Islet of Langerhans (tissue), 1 donor: Measurements from ENCODE around the gene PROKR2.

Experiments used
- FAIRE-seq: peaks from one replicate; lab custom pipeline; 2011; peaks lifted over from hg19 to GRCh38; lab: Jason Lieb, UNC

Gene PROKR2

GRCh38 chr20:5316188-5317158 is at the start of gene PROKR2:
TSS of gene PROKR2 (minus strand) at chr20:5316954. CDS start at chr20:5314369, 2,585 bp downstream.
- FAIRE-seq, result no peak

GRCh38 chr20:5364997-5365597 is 48.3 kb upstream of the PROKR2 start:
- FAIRE-seq, result no peak

- FAIRE-seq, result no peak
Observed at GRCh38 chr20:5364136-5364821, 47.5 kb upstream of the PROKR2 start.

DNA sequence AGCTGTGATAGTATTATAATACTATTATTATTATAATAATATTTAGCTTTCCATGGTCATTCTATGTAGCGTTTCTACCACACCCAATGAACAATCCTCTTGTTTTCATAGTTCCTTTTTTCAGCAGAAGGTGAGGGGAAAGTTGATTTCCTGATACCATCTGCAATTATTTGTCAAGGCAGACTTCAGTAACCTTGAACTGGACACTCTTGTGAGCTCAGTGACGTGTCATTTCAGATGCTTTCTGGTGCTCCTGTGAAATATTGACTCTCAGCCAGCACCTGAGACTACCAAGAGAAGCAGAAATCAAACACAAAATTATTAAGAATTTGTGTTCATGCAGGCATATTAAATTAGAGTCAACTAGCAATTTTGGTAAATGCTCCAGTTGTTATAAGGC is 46.0 kb upstream of the PROKR2 start:
- FAIRE-seq, result no peak

DNA sequence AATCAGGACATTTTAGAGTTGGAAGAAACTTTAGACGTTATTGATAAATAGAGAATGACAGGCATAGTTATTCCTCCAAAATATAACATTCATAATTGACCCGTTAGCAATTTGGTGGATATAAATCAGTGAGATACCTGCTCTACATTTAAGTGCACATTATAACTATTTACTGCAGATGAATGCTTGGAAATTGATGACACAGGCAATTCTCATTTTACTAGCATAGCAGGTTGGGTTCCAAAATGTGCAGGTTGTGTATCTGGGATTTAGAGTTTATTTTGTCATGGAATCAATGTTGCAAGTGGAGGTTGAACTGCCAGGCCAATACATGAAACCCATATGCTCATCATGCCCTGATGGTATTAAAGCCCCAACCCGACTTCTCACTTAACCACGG is 44.4 kb upstream of the PROKR2 start:
- FAIRE-seq, result no peak

DNA sequence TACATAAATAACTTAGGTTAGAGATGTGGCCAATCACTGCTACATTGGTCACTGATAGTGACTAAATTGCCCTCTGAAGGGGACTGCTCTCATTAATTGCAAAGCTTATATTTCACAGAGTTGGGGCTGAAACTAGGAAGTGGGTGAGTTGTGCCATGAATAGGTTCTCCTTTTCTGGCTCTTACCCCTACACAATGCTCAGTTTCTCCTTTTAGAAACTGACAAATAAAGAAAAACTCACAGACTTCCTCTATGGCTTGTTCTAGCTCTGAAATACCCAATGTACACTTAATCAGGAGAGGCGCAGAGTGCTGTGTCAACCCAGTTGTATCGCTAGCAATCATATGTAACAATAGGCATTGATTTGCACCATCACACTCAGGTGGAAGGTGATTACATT is 41.2 kb upstream of the PROKR2 start:
- no peak for FAIRE-seq

GRCh38 chr20:5356941-5357340 is 40.2 kb upstream of the PROKR2 start:
- FAIRE-seq, result no peak

DNA sequence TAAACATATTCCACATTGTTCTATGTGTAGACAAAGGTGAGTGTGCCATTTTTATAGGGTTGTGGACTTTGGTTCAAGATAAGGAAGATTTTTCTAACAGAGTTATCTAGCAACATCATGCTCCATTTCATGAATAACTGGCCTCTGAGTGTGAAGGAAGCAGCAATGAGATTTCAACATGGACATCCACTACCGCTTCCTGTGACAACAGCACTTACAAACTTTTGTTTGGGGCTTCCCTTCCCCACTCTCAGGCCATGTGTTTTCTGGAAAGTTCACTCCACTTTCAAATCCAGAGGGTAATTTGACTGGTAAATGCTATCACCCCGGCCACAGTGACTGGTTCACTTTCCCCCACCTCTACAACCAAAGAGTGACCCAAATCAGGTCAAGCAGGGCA is 38.1 kb upstream of the PROKR2 start:
- no peak for FAIRE-seq

GRCh38 chr20:5353624-5354496 is 37.1 kb upstream of the PROKR2 start:
- FAIRE-seq, result no peak

- no peak for FAIRE-seq
Observed at GRCh38 chr20:5349448-5349847, 32.7 kb upstream of the PROKR2 start.

DNA sequence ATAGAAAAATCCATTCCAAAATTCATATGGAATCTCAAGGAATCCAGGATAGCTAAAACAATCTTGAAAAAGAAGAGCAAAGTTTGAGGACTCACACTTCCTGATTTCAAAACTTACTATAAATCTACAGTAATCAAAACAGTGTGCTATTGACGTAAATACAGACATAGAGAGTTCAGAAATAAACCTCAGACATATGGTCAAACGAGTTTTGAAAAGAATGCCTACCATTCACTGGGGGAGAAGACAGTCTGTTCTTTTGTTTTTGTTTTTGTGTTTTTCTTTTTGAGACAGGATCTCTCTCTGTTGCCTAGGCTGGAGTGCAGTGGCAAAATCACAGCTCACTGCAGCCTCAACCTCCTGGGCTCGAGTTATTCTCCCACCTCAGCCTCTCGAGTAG is 25.3 kb upstream of the PROKR2 start:
- FAIRE-seq, result no peak

- no peak for FAIRE-seq
Observed at GRCh38 chr20:5331340-5331739, 14.6 kb upstream of the PROKR2 start.

- no peak for FAIRE-seq
Observed at GRCh38 chr20:5328268-5328667, 11.5 kb upstream of the PROKR2 start.

GRCh38 chr20:5327356-5327755 is 10.6 kb upstream of the PROKR2 start:
- FAIRE-seq, result no peak

- FAIRE-seq, result no peak
Observed at GRCh38 chr20:5315807-5316187, 957 bp downstream of the PROKR2 start.

DNA sequence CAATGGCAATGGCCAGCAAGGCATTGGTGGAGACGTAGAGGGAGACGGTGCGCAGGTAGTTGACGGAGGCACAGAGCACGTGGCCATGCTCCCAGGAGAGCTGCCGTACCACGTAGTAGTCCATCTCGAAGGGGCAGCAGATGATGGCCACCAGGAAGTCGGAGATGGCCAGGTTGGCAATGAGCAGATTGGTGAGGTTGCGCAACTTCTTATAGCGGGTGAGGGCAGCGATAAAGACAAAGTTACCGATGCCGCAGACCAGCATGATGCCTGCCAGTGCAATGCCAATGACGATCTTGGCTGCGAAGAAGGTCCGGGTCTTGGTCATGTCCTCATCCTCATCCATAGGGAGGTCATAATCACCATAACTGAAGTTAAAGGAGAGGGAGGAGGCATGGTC is 2.8 kb downstream of the PROKR2 start:
- no peak for FAIRE-seq

DNA sequence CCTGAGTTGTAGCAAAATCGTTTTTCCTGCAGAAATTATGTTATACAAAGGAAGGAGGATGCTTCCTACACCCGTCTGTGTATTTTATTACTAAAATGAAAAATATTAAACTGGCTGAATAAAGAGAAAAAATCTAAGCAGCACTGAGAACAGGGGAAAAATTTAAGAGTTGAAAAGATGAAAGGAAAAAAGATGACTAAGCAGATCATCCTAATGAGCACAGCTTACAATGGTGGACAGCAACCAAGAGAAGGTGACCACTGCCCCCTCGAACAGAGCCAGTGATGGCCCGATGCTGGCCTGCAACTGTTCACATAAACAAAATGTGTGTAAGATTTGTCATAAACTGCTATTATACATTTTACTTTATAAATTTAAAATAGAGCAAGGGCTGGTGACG is 4.2 kb downstream of the PROKR2 start:
- FAIRE-seq, result no peak

- no peak for FAIRE-seq
Observed at GRCh38 chr20:5309971-5310370, 6.8 kb downstream of the PROKR2 start.

- FAIRE-seq, result no peak
Observed at GRCh38 chr20:5298811-5299210, 17.9 kb downstream of the PROKR2 start.

DNA sequence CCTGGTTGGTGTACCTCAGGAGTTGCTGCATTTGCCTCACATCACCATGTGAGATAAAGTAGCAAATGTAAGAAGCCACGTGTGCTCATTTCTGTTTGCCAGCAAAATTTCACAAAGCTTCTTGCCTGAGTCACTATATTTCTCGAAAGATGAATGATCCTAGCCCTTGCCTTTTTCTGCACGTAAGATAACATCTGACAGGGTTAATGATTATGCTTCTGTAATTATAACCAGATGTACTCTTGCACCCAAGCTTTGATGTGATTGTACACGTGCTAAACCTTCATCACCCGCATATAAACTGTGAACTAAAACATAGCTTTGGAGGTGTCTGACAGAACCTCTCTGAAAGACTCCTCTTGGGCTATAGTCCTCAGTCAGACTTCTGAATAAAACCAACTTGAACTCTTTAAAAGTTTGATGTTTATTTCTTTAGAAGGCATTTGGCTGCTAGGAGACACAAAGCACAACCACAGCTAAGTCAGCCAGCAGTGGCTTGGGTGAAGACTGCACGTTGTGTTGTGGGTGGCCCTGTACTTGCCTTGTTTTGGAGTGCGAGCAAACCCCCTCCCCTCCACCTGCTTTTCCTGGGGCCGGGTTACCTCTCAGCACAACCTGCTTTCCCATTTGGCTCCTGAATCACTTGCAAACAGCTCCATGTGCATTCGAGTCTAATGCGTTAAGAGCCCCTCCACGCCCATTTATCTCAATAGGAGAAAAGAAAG is 19.3 kb downstream of the PROKR2 start:
- FAIRE-seq, result no peak

DNA sequence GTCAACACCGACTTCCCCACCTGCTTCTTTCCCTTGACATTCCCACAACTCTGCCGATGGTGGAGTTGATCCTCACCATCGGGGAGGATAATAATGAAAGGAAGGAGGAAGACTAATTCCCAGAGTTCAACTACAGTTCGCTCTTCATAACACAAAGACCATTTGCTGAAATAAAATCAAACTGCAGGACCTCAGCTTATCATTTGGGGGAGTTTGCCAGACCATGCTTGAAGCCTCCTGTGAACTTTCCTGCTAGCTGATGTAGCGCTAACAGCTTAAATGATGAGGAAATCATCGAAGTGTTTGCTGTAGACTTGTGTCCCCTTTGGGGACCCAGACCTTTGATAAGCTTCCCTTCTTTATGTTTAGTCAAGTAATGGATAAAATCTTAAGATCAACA is 26.2 kb downstream of the PROKR2 start:
- FAIRE-seq, result no peak

DNA sequence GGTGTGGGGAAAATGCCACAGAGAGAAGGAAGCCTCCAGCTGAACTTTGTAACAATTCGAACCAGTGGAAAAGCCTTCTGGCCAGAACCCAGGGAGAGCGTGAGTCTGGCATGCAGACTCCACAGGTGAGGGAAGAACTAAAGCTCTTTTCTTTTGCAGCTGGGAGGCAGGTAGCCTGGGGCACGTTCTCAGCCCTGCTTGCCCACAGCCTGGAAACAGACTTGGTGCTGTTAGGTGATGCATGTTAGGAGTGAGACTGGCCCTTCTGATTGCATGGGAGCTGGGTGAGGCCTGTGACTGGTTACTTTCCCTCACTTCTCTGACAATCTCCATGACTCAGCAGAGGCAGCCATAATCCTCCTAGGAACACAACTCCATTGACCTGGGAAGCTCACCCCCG is 34.2 kb downstream of the PROKR2 start:
- no peak for FAIRE-seq
